HCT116 (cell line): ENCODE measurements around the gene MYLK3. TPM values are rescaled to one million over a fixed set of nuclear protein-coding genes. Genes with fewer than 3 reads are reported as not detected.

Source experiments
- ATAC-seq: fragments of 200-7000 bp; cut with Tn5 transposase; 2 replicates; pipeline ENCODE4 v1.9.1; 2020; ENCODE audit warnings: mild to moderate bottlenecking, moderate library complexity
- BruUV-seq: library from RNA; stranded (reverse); fragments of 400-500 nt; replicated peaks from 2 replicates; lab custom pipeline; 2021; lab: Mats Ljungman, UMichigan
- CTCF ChIA-PET: fragments of 300-600 bp; sonication (Branson Sonifier 250); formaldehyde crosslinking; loops from one replicate; lab custom pipeline; 2021; ENCODE audit warnings: antibody characterized with exemption; lab: Charles Lee
- POLR2A ChIA-PET: fragments of 300-600, 350-600 bp; sonication (Branson Sonifier 250); formaldehyde crosslinking; loops from one replicate; lab custom pipeline; 2021; ENCODE audit warnings: antibody characterized with exemption; lab: Charles Lee
- RAD21 ChIA-PET, 2 experiments: fragments of 300-600 bp; sonication (Branson Sonifier 250); formaldehyde crosslinking; loops; one replicate each; lab custom pipeline; 2023; ENCODE audit warnings: low total read pairs in 2 of 2; ENCODE audit not compliant: uncharacterized antibody in 2 of 2, unreplicated experiment in 2 of 2, low non-redundant PET in 1 of 2; lab: Charles Lee
- DNase-seq: peaks from one replicate; pipeline ENCODE4 v3.0.0-alpha.2; 2010; ENCODE audit warnings: low read depth, low spot score
- H2AFZ ChIP-seq: fragments of 200-600 bp; shearing (Covaris generic), sonication (generic); 2 replicates; pipeline ENCODE4 v1.6.1; 2017; ENCODE audit warnings: low read depth, mixed run types, mixed read lengths, antibody characterized with exemption, low read length; ENCODE audit not compliant: poor library complexity, severe bottlenecking
- H3K27ac ChIP-seq: 2 replicates; pipeline ENCODE4 v1.5.1; 2012; ENCODE audit warnings: low read depth, low read length
- H3K27me3 ChIP-seq: fragments of 200-600 bp; sonication (generic); 2 replicates; pipeline ENCODE4 v1.6.1; 2016; ENCODE audit warnings: mixed run types, low read length, mixed read lengths; ENCODE audit not compliant: insufficient read depth
- H3K36me3 ChIP-seq, 2 experiments: fragments of 200-500 bp in 1 of 2; fragments of 200-600 bp in 1 of 2; sonication (Bioruptor generic) in 1 of 2; sonication (generic) in 1 of 2; 2 replicates each; pipeline versions ENCODE4 v1.5.1 to v1.6.1; 2014 to 2016; ENCODE audit warnings: low read length in 2 of 2, inconsistent platforms in 1 of 2, mixed read lengths in 1 of 2, mixed run types in 1 of 2; ENCODE audit not compliant: insufficient read depth in 2 of 2, control insufficient read depth in 1 of 2
- H3K4me1 ChIP-seq, 2 experiments: fragments of 200-600 bp in 1 of 2; sonication (generic) in 1 of 2; 2 replicates each; pipeline versions ENCODE4 v1.5.1 to v1.6.1; 2012 to 2017; ENCODE audit warnings: low read length in 2 of 2, inconsistent platforms in 1 of 2, mild to moderate bottlenecking in 1 of 2, mixed read lengths in 1 of 2, mixed run types in 1 of 2, moderate library complexity in 1 of 2; ENCODE audit not compliant: insufficient read depth in 2 of 2, control insufficient read depth in 1 of 2
- H3K4me2 ChIP-seq: fragments of 200-600 bp; sonication (generic); 2 replicates; pipeline ENCODE4 v1.6.1; 2017; ENCODE audit warnings: mixed run types, low read length, mixed read lengths
- H3K4me3 ChIP-seq, 2 experiments: fragments of 200-600 bp in 1 of 2; sonication (generic) in 1 of 2; replicated peaks in 1 of 2; 2 replicates each; pipeline ENCODE4 v1.5.1; 2011 to 2016; ENCODE audit warnings: low read length in 2 of 2, control low read depth in 1 of 2, low read depth in 1 of 2, mild to moderate bottlenecking in 1 of 2, mixed read lengths in 1 of 2, mixed run types in 1 of 2
- H3K79me2 ChIP-seq: fragments of 200-600 bp; sonication (generic); 2 replicates; pipeline ENCODE4 v1.6.1; 2017; ENCODE audit warnings: mild to moderate bottlenecking, mixed run types, low read length, moderate library complexity, mixed read lengths; ENCODE audit not compliant: insufficient read depth
- H3K9ac ChIP-seq: fragments of 200-600 bp; sonication (generic); 2 replicates; pipeline ENCODE4 v1.6.1; 2016; ENCODE audit warnings: low read length, mixed read lengths
- H3K9me2 ChIP-seq: fragments of 200-600 bp; sonication (generic), shearing (Covaris generic); 2 replicates; pipeline ENCODE4 v1.6.1; 2017; ENCODE audit warnings: mixed run types, mild to moderate bottlenecking, moderate library complexity; ENCODE audit not compliant: insufficient read depth
- H3K9me3 ChIP-seq, 2 experiments: fragments of 200-500 bp in 1 of 2; fragments of 200-600 bp in 1 of 2; sonication (Bioruptor generic) in 1 of 2; sonication (generic) in 1 of 2; 2 replicates each; pipeline ENCODE4 v1.6.1; 2014 to 2017; ENCODE audit warnings: low read length in 2 of 2, mixed read lengths in 2 of 2, inconsistent platforms in 1 of 2, low read depth in 1 of 2, mild to moderate bottlenecking in 1 of 2, mixed run types in 1 of 2, moderate library complexity in 1 of 2; ENCODE audit not compliant: control insufficient read depth in 1 of 2, insufficient read depth in 1 of 2
- H4K20me1 ChIP-seq: fragments of 200-600 bp; sonication (generic), shearing (Covaris generic); 2 replicates; pipeline ENCODE4 v1.6.1; 2017; ENCODE audit warnings: mixed run types, mild to moderate bottlenecking, moderate library complexity; ENCODE audit not compliant: insufficient read depth
- CBX3 ChIP-seq: IDR thresholded peaks from 2 replicates; pipeline ENCODE4 v1.6.1; 2012; ENCODE audit warnings: low read depth
- CTCF ChIP-seq, 3 experiments: fragments of 200-600 bp in 1 of 3; sonication (generic) in 1 of 3; IDR thresholded peaks in 2 of 3; conservative IDR thresholded peaks in 1 of 3; 2 replicates each; pipeline ENCODE4 v1.5.1; 2012 to 2017; ENCODE audit warnings: low read depth in 2 of 3, low read length in 2 of 3, antibody characterized with exemption in 1 of 3, borderline replicate concordance in 1 of 3, control low read depth in 1 of 3, mild to moderate bottlenecking in 1 of 3, mixed read lengths in 1 of 3, mixed run types in 1 of 3, moderate library complexity in 1 of 3; ENCODE audit not compliant: insufficient read depth in 1 of 3
- ELF1 ChIP-seq: IDR thresholded peaks from 2 replicates; pipeline ENCODE4 v1.6.1; 2012; ENCODE audit warnings: low read depth, borderline replicate concordance
- EZH2 ChIP-seq: fragments of 200-600 bp; sonication (generic); IDR thresholded peaks from 2 replicates; pipeline ENCODE4 v1.6.1; 2017; ENCODE audit warnings: antibody characterized with exemption, mixed run types
- EZH2phosphoT487 ChIP-seq: fragments of 200-600 bp; IDR thresholded peaks from 2 replicates; pipeline ENCODE4 v1.6.1; 2018; ENCODE audit warnings: antibody characterized with exemption, borderline replicate concordance
- FOSL1 ChIP-seq: IDR thresholded peaks from 2 replicates; pipeline ENCODE4 v1.6.1; 2012; ENCODE audit warnings: low read depth
- JUND ChIP-seq: IDR thresholded peaks from 2 replicates; pipeline ENCODE4 v1.6.1; 2012
- RAD21 ChIP-seq: IDR thresholded peaks from 2 replicates; pipeline ENCODE4 v1.6.1; 2012; ENCODE audit warnings: low read depth, mild to moderate bottlenecking
- SIN3A ChIP-seq: IDR thresholded peaks from 2 replicates; pipeline ENCODE4 v1.6.1; 2012; ENCODE audit warnings: low read depth
- SP1 ChIP-seq: IDR thresholded peaks from 2 replicates; pipeline ENCODE4 v1.6.1; 2012; ENCODE audit warnings: low read depth
- SRF ChIP-seq: IDR thresholded peaks from 2 replicates; pipeline ENCODE4 v1.6.1; 2012; ENCODE audit warnings: low read depth
- TCF7L2 ChIP-seq: IDR thresholded peaks from 2 replicates; pipeline ENCODE4 v1.7.0; 2011; ENCODE audit warnings: borderline replicate concordance, inconsistent platforms; ENCODE audit not compliant: insufficient read depth, insufficient read length; ENCODE audit errors: extremely low read depth
- YY1 ChIP-seq: IDR thresholded peaks from 2 replicates; pipeline ENCODE4 v1.6.1; 2011; ENCODE audit warnings: low read length, low read depth, moderate library complexity, mild to moderate bottlenecking; ENCODE audit not compliant: insufficient replicate concordance; ENCODE audit errors: extremely low read depth
- ZBTB33 ChIP-seq: IDR thresholded peaks from 2 replicates; pipeline ENCODE4 v1.6.1; 2011; ENCODE audit warnings: mild to moderate bottlenecking, low read length, moderate library complexity; ENCODE audit not compliant: insufficient replicate concordance; ENCODE audit errors: extremely low read depth
- ZFX ChIP-seq: fragments of 450-650 bp; IDR thresholded peaks from 2 replicates; pipeline ENCODE4 v1.6.1; 2017
- intact Hi-C: fragments of 100-400 bp; cut with micrococcal nuclease; formaldehyde crosslinking; loops from 2 replicates; pipeline ENCODE4 v1.10.0; 2022
- total RNA-seq: library from RNA; stranded (reverse); gene quantifications from one replicate; pipeline ENCODE4 v1.2.1, GENCODE V29; 2021; ENCODE audit not compliant: unreplicated experiment

Gene MYLK3
- total RNA-seq, 1 experiment from 2014 or later: 0.22 TPM

- no peak for ATAC-seq
- RAD21 ChIA-PET: no interaction called here
- Histone ChIP-seq H3K79me2 (no peaks in the 10 kb centered on the region), H3K4me2 (no peak overlapping the region), H3K4me1 (no peaks in the 10 kb centered on the region), H3K9me3 (no peaks in the 10 kb centered on the region), H3K9ac (no peak overlapping the region), H3K27ac (no peak overlapping the region), H3K9me2 (no peaks in the 10 kb centered on the region), H4K20me1 (no peaks in the 10 kb centered on the region), H3K4me3 (no peak overlapping the region), H3K36me3 (no peaks in the 10 kb centered on the region), H3K27me3 (no peaks in the 10 kb centered on the region), H2AFZ (no peak overlapping the region)
- no TSS peak for BruUV-seq
- no peak for DNase-seq
- intact Hi-C loops: no loop called here
- TF ChIP-seq ELF1: no peak
- no peak for TF ChIP-seq JUND
- TF ChIP-seq RAD21: no peak
- TF ChIP-seq ZBTB33: no peak
- TF ChIP-seq SRF: no peak
- no peak for TF ChIP-seq SIN3A
- TF ChIP-seq FOSL1: no peak
- no peak for TF ChIP-seq SP1
- no peak for TF ChIP-seq TCF7L2
- TF ChIP-seq CBX3: no peak
- POLR2A ChIA-PET: no interaction called here
- CTCF ChIA-PET: no interaction called here
Observed at GRCh38 chr16:46739934-46740333, 8.2 kb downstream of the MYLK3 start.

GRCh38 chr16:46737621-46738214, 10.4 kb downstream of the MYLK3 start:
- Histone ChIP-seq H3K9me2 (no peaks in the 10 kb centered on the region), H3K9ac (no peak overlapping the region), H3K4me2 (no peak overlapping the region), H3K36me3 (no peaks in the 10 kb centered on the region), H2AFZ (no peak overlapping the region), H3K27ac (no peak overlapping the region), H3K4me3 (no peak overlapping the region), H3K4me1 (no peaks in the 10 kb centered on the region), H3K27me3 (no peaks in the 10 kb centered on the region), H3K79me2 (no peaks in the 10 kb centered on the region), H3K9me3 (no peaks in the 10 kb centered on the region), H4K20me1 (no peaks in the 10 kb centered on the region)
- ATAC-seq (no peak), DNase-seq (no peak)
- ChIA-PET RAD21 (no interaction called here), POLR2A (no interaction called here), CTCF (no interaction called here)
- intact Hi-C loops: no loop called here
- no TSS peak for BruUV-seq
- TF ChIP-seq CTCF (IDR thresholded peaks at IDR 0.05 in 2 of 3, conservative IDR thresholded peaks at IDR 0.05 in 1 of 3; ENCODE audit: borderline replicate concordance in 1 of 3, insufficient read depth in 1 of 3, low read depth in 2 of 3, low read length in 2 of 3) (no peak), TCF7L2 (no peak), ZBTB33 (no peak), ELF1 (no peak), YY1 (no peak), RAD21 (no peak), EZH2phosphoT487 (no peak), SRF (no peak), ZFX (no peak), EZH2 (no peak)
